Gastrocnemius medialis (tissue), 4 donors: Measurements from ENCODE around the gene PRAMEF12. TPM values are rescaled to one million over a fixed set of nuclear protein-coding genes. Genes with fewer than 3 reads are reported as not detected.

Experiments used
- ATAC-seq, 2 donors: fragments of 150-250 bp; one replicate each; pipeline ENCODE4 v1.9.1; 2016
- DNase-seq, 2 donors: peaks; one replicate each; pipeline ENCODE4 v3.0.0-alpha.2; 2019
- H3K27ac ChIP-seq, 4 donors: fragments of 200-600 bp; sonication (generic); 1 replicate in 1 of 4; 2 replicates in 3 of 4; pipeline ENCODE4 v1.5.1; 2016 to 2018; ENCODE audit warnings: mild to moderate bottlenecking in 2 of 4, moderate library complexity in 1 of 4
- H3K27me3 ChIP-seq, 3 donors: fragments of 200-600 bp; sonication (generic) in 2 of 3; 1 replicate in 1 of 3; 2 replicates in 2 of 3; pipeline versions ENCODE4 v1.5.1 to v1.6.0; 2016 to 2019; ENCODE audit warnings: mild to moderate bottlenecking in 1 of 3, moderate library complexity in 1 of 3
- H3K36me3 ChIP-seq, 2 donors: fragments of 200-600 bp; sonication (generic) in 1 of 2; one replicate each; pipeline ENCODE4 v1.5.1; 2017 to 2018
- H3K4me1 ChIP-seq, 2 donors: fragments of 200-600 bp; sonication (generic) in 1 of 2; one replicate each; pipeline ENCODE4 v1.5.1; 2016 to 2017; ENCODE audit warnings: mild to moderate bottlenecking in 2 of 2
- H3K4me3 ChIP-seq, 4 donors: fragments of 200-600 bp; sonication (generic) in 3 of 4; 1 replicate in 1 of 4; 2 replicates in 3 of 4; pipeline ENCODE4 v1.5.1; 2016 to 2019; ENCODE audit warnings: mild to moderate bottlenecking in 2 of 4
- H3K9me3 ChIP-seq, 3 donors: fragments of 200-600 bp; sonication (generic) in 2 of 3; 1 replicate in 1 of 3; 2 replicates in 2 of 3; pipeline ENCODE4 v1.5.1; 2016 to 2019
- POLR2A ChIP-seq, 2 donors: fragments of 450-650 bp; IDR thresholded peaks; one replicate each; pipeline ENCODE4 v1.6.1; 2017; ENCODE audit warnings: antibody characterized with exemption in 2 of 2, mild to moderate bottlenecking in 2 of 2, moderate library complexity in 2 of 2
- in situ Hi-C, 4 donors: fragments of 200-750 bp; cut with MboI; loops; one replicate each; pipeline versions ENCODE4 v1.15.0 to v1.8.0; 2017; ENCODE audit warnings: low sequenced_read_pairs in 4 of 4
- intact Hi-C: fragments of 100-400 bp; cut with DNase I; formaldehyde crosslinking; loops from one replicate; pipeline ENCODE4 v1.15.1; 2023; ENCODE audit warnings: low total_unique reads
- total RNA-seq, 4 donors: library from RNA; depleted of rRNA; stranded (reverse); fragments of >200 nt; gene quantifications; one replicate each; pipeline versions ENCODE4 v1.1.0 to v1.2.3, GENCODE V29; 2016
- TF ChIP-seq, protein P1 (sequence below), 5 experiments: fragments of 450-650 bp in 3 of 5; fragments of 200-600 bp in 2 of 5; sonication (generic) in 2 of 5; IDR thresholded peaks in 4 of 5; conservative IDR thresholded peaks in 1 of 5; 1 replicate in 4 of 5; 2 replicates in 1 of 5; pipeline ENCODE4 v1.5.1; 2016 to 2019; ENCODE audit warnings: antibody characterized with exemption in 5 of 5, mild to moderate bottlenecking in 3 of 5, moderate library complexity in 3 of 5

Gene PRAMEF12
- total RNA-seq, 4 donors from 2014 or later, result not detected

DNA sequence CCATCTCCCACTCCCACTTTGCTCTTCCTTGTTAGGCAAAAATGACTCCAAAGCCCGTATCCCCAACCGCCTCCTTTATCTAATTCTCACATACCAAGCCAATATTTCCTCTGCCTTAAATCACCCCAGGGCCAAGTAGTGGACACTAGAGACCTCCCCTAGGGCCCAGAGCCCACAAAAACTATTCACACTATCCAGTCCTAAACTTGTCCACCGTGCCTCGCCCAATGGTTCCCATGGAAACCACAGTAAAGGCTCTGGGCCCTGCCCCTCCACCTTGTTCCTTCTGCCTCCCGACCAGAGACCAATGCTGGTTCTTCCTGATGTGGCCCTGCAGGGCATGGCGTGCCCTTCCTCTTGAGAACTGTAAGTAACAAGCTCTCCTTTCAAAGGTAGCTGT lies 15.7 kb upstream of the PRAMEF12 start:
- ATAC-seq (no peak), DNase-seq (no peak)
- Histone ChIP-seq H3K9me3 (no peaks in the 10 kb centered on the region), H3K27ac (no peak overlapping the region), H3K36me3 (no peaks in the 10 kb centered on the region), H3K4me3 (no peak overlapping the region), H3K27me3 (no peaks in the 10 kb centered on the region), H3K4me1 (no peaks in the 10 kb centered on the region)
- in situ Hi-C loops (no loop called here), intact Hi-C loops (no loop called here)
- TF ChIP-seq, protein P1, sequence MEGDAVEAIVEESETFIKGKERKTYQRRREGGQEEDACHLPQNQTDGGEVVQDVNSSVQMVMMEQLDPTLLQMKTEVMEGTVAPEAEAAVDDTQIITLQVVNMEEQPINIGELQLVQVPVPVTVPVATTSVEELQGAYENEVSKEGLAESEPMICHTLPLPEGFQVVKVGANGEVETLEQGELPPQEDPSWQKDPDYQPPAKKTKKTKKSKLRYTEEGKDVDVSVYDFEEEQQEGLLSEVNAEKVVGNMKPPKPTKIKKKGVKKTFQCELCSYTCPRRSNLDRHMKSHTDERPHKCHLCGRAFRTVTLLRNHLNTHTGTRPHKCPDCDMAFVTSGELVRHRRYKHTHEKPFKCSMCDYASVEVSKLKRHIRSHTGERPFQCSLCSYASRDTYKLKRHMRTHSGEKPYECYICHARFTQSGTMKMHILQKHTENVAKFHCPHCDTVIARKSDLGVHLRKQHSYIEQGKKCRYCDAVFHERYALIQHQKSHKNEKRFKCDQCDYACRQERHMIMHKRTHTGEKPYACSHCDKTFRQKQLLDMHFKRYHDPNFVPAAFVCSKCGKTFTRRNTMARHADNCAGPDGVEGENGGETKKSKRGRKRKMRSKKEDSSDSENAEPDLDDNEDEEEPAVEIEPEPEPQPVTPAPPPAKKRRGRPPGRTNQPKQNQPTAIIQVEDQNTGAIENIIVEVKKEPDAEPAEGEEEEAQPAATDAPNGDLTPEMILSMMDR (IDR thresholded peaks at IDR 0.05 in 4 of 5, conservative IDR thresholded peaks at IDR 0.05 in 1 of 5), result no peak
- TF ChIP-seq POLR2A (IDR thresholded peaks at IDR 0.05), result no peak

DNA sequence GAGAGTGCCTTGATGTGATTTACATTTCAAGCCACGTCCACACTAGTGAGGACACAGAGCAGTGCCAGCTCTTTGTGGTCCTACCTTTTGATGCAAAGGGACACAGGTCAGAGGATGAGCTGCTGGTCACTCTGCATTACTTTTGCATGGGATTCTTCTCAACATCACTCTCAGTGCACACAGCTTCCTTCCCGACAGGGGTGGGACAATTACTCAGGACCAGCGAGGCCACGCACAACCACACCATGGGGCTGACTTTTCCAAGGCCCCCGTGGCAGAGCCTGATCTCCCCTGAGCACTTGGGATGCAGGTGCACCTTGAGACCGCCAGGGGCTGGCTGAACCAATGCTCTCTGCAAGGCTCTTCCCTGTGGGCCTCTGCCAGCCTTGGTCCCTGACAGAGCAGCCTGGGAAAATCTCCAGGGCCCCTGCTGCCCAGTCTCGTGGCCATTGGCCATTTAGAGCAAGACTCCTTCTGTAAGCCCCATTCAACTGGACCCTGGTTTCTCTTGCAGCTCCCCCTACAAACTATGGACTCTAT lies 13.2 kb upstream of the PRAMEF12 start:
- H3K9me3 ChIP-seq, result no peaks in the 10 kb centered on the region
- H3K27ac ChIP-seq, result no peak overlapping the region
- no peaks in the 10 kb centered on the region for H3K36me3 ChIP-seq
- in situ Hi-C loops (no loop called here), intact Hi-C loops (no loop called here)
- no peak for DNase-seq
- no peak for ATAC-seq
- H3K4me1 ChIP-seq, result no peaks in the 10 kb centered on the region
- no peaks in the 10 kb centered on the region for H3K27me3 ChIP-seq
- no peak overlapping the region for H3K4me3 ChIP-seq
- TF ChIP-seq, protein P1 (IDR thresholded peaks at IDR 0.05 in 4 of 5, conservative IDR thresholded peaks at IDR 0.05 in 1 of 5), result no peak
- TF ChIP-seq POLR2A (IDR thresholded peaks at IDR 0.05), result no peak

DNA sequence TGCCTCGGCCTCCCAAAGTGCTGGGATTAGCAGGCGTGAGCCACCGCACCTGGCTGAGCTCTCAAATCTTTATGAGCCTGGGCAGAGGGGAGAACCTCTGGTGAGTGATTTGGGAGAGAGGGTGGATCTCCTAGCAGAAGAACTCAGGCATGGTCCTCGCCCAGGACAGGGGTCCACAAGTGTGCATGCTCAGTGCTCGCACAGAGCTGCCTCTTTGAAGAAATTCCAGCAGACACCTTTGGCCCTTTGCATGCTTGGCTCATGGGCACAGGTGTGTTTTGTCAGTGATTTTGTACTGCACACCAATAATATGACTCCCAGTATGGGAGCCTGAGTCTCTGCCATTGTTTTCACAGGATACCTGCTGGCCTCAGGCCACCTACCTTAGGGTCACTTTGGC lies 11.8 kb upstream of the PRAMEF12 start:
- Histone ChIP-seq H3K9me3 (no peaks in the 10 kb centered on the region), H3K27ac (no peak overlapping the region), H3K4me3 (no peak overlapping the region), H3K4me1 (no peaks in the 10 kb centered on the region), H3K36me3 (no peaks in the 10 kb centered on the region), H3K27me3 (peaks cover 0 to under 1% (median 0%) of the 10 kb centered on the region in 3 donors)
- TF ChIP-seq, protein P1 (IDR thresholded peaks at IDR 0.05 in 4 of 5, conservative IDR thresholded peaks at IDR 0.05 in 1 of 5), result no peak
- no peak for TF ChIP-seq POLR2A (IDR thresholded peaks at IDR 0.05)
- intact Hi-C loops, result no loop called here
- DNase-seq, result no peak
- in situ Hi-C loops, result no loop called here
- ATAC-seq, result no peak

DNA sequence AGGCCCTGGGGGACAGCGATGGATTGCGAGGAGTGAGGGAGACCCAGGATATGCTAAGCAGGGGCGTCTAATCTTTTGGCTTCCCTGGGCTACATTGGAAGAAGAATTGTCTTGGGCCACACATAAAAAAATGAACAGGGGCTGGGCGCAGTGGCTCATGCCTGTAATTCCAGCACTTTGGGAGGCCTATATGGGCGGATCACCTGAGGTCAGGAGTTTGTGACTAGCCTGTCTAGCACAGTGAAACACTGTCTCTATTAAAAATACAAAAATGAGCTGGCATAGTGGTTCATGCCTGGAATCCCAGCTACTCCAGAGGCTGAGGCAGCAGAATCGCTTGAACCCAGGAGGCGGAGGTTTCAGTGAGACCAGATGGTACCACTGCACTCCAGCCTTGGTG lies 10.8 kb upstream of the PRAMEF12 start:
- DNase-seq (no peak), ATAC-seq (no peak)
- no peak overlapping the region for H3K27ac ChIP-seq
- H3K27me3 ChIP-seq, result peaks cover 0 to 2% (median 0%) of the 10 kb centered on the region in 3 donors
- no peak for TF ChIP-seq POLR2A (IDR thresholded peaks at IDR 0.05)
- TF ChIP-seq, protein P1 (IDR thresholded peaks at IDR 0.05 in 4 of 5, conservative IDR thresholded peaks at IDR 0.05 in 1 of 5), result no peak
- no peaks in the 10 kb centered on the region for H3K4me1 ChIP-seq
- in situ Hi-C loops, result no loop called here
- no peaks in the 10 kb centered on the region for H3K36me3 ChIP-seq
- no peaks in the 10 kb centered on the region for H3K9me3 ChIP-seq
- no peak overlapping the region for H3K4me3 ChIP-seq
- intact Hi-C loops, result no loop called here

GRCh38 chr1:12763479-12763878 lies 10.1 kb upstream of the PRAMEF12 start:
- in situ Hi-C loops, result no loop called here
- DNase-seq (no peak), ATAC-seq (no peak)
- no peaks in the 10 kb centered on the region for H3K4me1 ChIP-seq
- H3K4me3 ChIP-seq, result no peak overlapping the region
- intact Hi-C loops, result no loop called here
- no peak overlapping the region for H3K27ac ChIP-seq
- TF ChIP-seq, protein P1 (IDR thresholded peaks at IDR 0.05 in 4 of 5, conservative IDR thresholded peaks at IDR 0.05 in 1 of 5), result no peak
- TF ChIP-seq POLR2A (IDR thresholded peaks at IDR 0.05), result no peak
- H3K27me3 ChIP-seq, result peaks cover 0 to 2% (median 0%) of the 10 kb centered on the region in 3 donors
- no peaks in the 10 kb centered on the region for H3K36me3 ChIP-seq
- no peaks in the 10 kb centered on the region for H3K9me3 ChIP-seq
